GM12865 (cell line): ENCODE data around the gene ODAD3.
"Not testable (repeated sequence)": the region's sequence is repeated elsewhere in the genome, so short reads cannot be mapped to it uniquely, and the experiment has no call there.

ENCODE experiments used
- DNase-seq: peaks from one replicate; pipeline ENCODE4 v3.0.0; 2010; ENCODE audit warnings: low read depth
- H3K4me3 ChIP-seq: 2 replicates; pipeline ENCODE4 v1.5.1; 2011; ENCODE audit warnings: mild to moderate bottlenecking, low read depth, low read length, control low read depth
- TF ChIP-seq, protein P1 (sequence below): IDR thresholded peaks from 2 replicates; pipeline ENCODE4 v1.5.1; 2011; ENCODE audit warnings: low read length, control low read depth, low read depth, inconsistent platforms; ENCODE audit not compliant: insufficient read depth; ENCODE audit errors: missing control alignments

Gene ODAD3

GRCh38 chr19:11382898-11383705 is 51.8 kb downstream of the ODAD3 start:
- DNase-seq = peak; percentile 52
- peak overlapping the region; percentile 27 for H3K4me3 ChIP-seq
- TF ChIP-seq, protein P1, sequence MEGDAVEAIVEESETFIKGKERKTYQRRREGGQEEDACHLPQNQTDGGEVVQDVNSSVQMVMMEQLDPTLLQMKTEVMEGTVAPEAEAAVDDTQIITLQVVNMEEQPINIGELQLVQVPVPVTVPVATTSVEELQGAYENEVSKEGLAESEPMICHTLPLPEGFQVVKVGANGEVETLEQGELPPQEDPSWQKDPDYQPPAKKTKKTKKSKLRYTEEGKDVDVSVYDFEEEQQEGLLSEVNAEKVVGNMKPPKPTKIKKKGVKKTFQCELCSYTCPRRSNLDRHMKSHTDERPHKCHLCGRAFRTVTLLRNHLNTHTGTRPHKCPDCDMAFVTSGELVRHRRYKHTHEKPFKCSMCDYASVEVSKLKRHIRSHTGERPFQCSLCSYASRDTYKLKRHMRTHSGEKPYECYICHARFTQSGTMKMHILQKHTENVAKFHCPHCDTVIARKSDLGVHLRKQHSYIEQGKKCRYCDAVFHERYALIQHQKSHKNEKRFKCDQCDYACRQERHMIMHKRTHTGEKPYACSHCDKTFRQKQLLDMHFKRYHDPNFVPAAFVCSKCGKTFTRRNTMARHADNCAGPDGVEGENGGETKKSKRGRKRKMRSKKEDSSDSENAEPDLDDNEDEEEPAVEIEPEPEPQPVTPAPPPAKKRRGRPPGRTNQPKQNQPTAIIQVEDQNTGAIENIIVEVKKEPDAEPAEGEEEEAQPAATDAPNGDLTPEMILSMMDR = peak; percentile 77

GRCh38 chr19:11380653-11381537 is 54.0 kb downstream of the ODAD3 start:
- TF ChIP-seq, protein P1 = peak; percentile 82
- DNase-seq = peak; percentile 99
- H3K4me3 ChIP-seq = peak overlapping the region; percentile 79

- TF ChIP-seq, protein P1 = no peak
- H3K4me3 ChIP-seq = peak overlapping the region; percentile 79
- DNase-seq = no peak
Observed at GRCh38 chr19:11379857-11380350, 55.0 kb downstream of the ODAD3 start.

- not testable (repeated sequence) for DNase-seq, H3K4me3 ChIP-seq
Observed at GRCh38 chr19:11379269-11379845, 55.6 kb downstream of the ODAD3 start.

DNA sequence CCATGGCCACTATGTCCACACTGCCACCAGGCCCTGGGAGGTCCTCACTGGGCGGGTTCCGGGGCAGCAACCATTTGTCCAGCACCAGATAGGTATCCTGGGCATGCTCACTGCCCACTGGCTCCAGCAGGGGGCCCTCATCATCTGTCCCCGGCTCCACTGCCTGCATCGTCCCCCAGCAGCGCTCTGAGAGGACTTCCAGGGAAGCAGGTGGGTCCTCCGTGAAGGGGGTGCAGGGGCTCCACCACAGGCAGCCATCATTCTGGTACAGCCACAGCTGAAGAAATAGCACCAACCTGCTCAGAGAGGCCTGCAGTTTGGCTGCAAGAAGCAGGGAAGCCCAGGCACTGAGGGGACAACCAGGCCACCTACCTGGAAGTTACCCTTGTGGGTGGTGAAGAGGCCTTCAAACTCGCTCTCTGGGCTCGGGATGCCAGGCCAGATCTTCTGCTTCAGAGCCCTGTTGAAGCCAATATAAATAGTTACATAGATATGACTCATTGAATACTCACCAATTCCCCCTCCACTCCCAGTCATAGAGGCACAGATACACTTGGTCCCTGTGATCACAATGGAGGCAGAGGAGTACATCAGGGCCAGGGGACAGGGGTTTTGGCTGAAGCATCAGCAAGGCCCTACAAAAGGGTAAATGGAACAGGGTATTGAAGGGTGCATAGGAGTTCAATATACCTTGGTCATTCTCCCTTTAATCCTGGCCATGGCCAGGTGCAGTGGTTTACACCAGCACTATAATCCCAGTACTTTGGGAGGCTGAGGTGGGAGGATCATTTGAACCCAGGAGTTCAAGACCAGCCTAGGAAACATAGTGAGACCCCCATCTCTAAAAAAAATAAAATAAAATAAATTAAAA is 56.4 kb downstream of the ODAD3 start:
- TF ChIP-seq, protein P1 = peak; percentile 68
- no peak overlapping the region for H3K4me3 ChIP-seq
- DNase-seq = peak; percentile 56

GRCh38 chr19:11377756-11378155 is 57.2 kb downstream of the ODAD3 start:
- H3K4me3 ChIP-seq = peak overlapping the region; percentile 39; the same call in 1 of the 2 replicates
- TF ChIP-seq, protein P1 = no peak
- DNase-seq = no peak
